Measurements from ENCODE around the gene RGL1.

The RGL1 gene

GRCh38 chr1:183966487-183966886 is 161.6 kb downstream of the RGL1 start:
- H3K4me3 Mint-ChIP-seq, result no peak overlapping the region

GRCh38 chr1:183967914-183968313 is 163.0 kb downstream of the RGL1 start:
- no peaks in the 10 kb centered on the region for H3K36me3 Mint-ChIP-seq
- peaks cover 4% of the 10 kb centered on the region for H3K4me1 Mint-ChIP-seq (ENCODE audit: low read depth)
- H3K4me3 Mint-ChIP-seq, result no peak overlapping the region
- no peak overlapping the region for H3K27ac Mint-ChIP-seq
- H3K27me3 Mint-ChIP-seq, result no peaks in the 10 kb centered on the region
- no peaks in the 10 kb centered on the region for H3K9me3 Mint-ChIP-seq (ENCODE audit: low read depth)

More at GRCh38 chr1:183966487-183966886, 161.6 kb downstream of the RGL1 start:
- Mint-ChIP-seq H3K27ac (no peak overlapping the region), H3K4me1 (ENCODE audit: low read depth) (peaks cover 4% of the 10 kb centered on the region), H3K27me3 (no peaks in the 10 kb centered on the region), H3K36me3 (no peaks in the 10 kb centered on the region), H3K9me3 (ENCODE audit: low read depth) (no peaks in the 10 kb centered on the region)

GRCh38 chr1:183968386-183968785 is 163.5 kb downstream of the RGL1 start:
- H3K27ac Mint-ChIP-seq, result no peak overlapping the region
- H3K27me3 Mint-ChIP-seq, result no peaks in the 10 kb centered on the region
- no peaks in the 10 kb centered on the region for H3K36me3 Mint-ChIP-seq
- peaks cover 4% of the 10 kb centered on the region for H3K4me1 Mint-ChIP-seq (ENCODE audit: low read depth)
- no peak overlapping the region for H3K4me3 Mint-ChIP-seq
- H3K9me3 Mint-ChIP-seq (ENCODE audit: low read depth), result no peaks in the 10 kb centered on the region

GRCh38 chr1:183970516-183971300 is 165.8 kb downstream of the RGL1 start:
- Mint-ChIP-seq H3K27me3 (no peaks in the 10 kb centered on the region), H3K27ac (no peak overlapping the region), H3K4me1 (ENCODE audit: low read depth) (peaks cover 4% of the 10 kb centered on the region), H3K9me3 (ENCODE audit: low read depth) (no peaks in the 10 kb centered on the region), H3K36me3 (no peaks in the 10 kb centered on the region), H3K4me3 (no peak overlapping the region)

- H3K4me3 Mint-ChIP-seq, result no peak overlapping the region
- no peaks in the 10 kb centered on the region for H3K9me3 Mint-ChIP-seq (ENCODE audit: low read depth)
- H3K36me3 Mint-ChIP-seq, result no peaks in the 10 kb centered on the region
- H3K4me1 Mint-ChIP-seq (ENCODE audit: low read depth), result no peaks in the 10 kb centered on the region
- no peak overlapping the region for H3K27ac Mint-ChIP-seq
- H3K27me3 Mint-ChIP-seq, result no peaks in the 10 kb centered on the region
These were observed 170.7 kb downstream of the RGL1 start for GRCh38 chr1:183975651-183976050.

- no peaks in the 10 kb centered on the region for H3K9me3 Mint-ChIP-seq (ENCODE audit: low read depth)
- H3K36me3 Mint-ChIP-seq, result no peaks in the 10 kb centered on the region
- H3K27ac Mint-ChIP-seq, result no peak overlapping the region
- no peaks in the 10 kb centered on the region for H3K27me3 Mint-ChIP-seq
- H3K4me1 Mint-ChIP-seq (ENCODE audit: low read depth), result no peaks in the 10 kb centered on the region
- no peak overlapping the region for H3K4me3 Mint-ChIP-seq
These were observed 172.8 kb downstream of the RGL1 start for GRCh38 chr1:183977717-183978116.
